ENCODE measurements around the gene COQ8B. TPM values are rescaled to one million over a fixed set of nuclear protein-coding genes. Genes with fewer than 3 reads are reported as not detected.

COQ8B gene
- total RNA-seq, result 31.9 and 32.4 TPM in 2 replicates

GRCh38 chr19:40716482-40717324, at the start of gene COQ8B, which contains the start of gene ITPKC:
COQ8B (minus strand) TSS chr19:40716886; CDS start chr19:40714632, 2,254 bp downstream.
ITPKC (plus strand) TSS chr19:40717112; CDS start chr19:40717136, 24 bp downstream.

GRCh38 chr19:40750874-40751537, 34.3 kb upstream of the COQ8B start, which contains the start of gene SNRPA:
SNRPA (plus strand) TSS chr19:40751203; CDS start chr19:40751409, 206 bp downstream.

GRCh38 chr19:40750058-40750873, 33.6 kb upstream of the COQ8B start, which contains the start of gene ACTMAP:
ACTMAP (minus strand) TSS chr19:40750477; CDS start chr19:40749803, 674 bp downstream.

GRCh38 chr19:40690050-40690692, 26.5 kb downstream of the COQ8B start, which contains the start of gene NUMBL:
NUMBL (minus strand) TSS chr19:40690651; CDS start chr19:40690483, 168 bp downstream.

Other genes starting within 250 kb of the COQ8B start
- 4.4 and 7.4 TPM in 2 replicates for gene SPTBN4, start 249.9 kb downstream of the COQ8B start, total RNA-seq
- 32.9 and 34.4 TPM in 2 replicates for gene SHKBP1, start 140.0 kb downstream of the COQ8B start, total RNA-seq
- gene LTBP4, start 115.5 kb downstream of the COQ8B start, total RNA-seq, result 25.6 and 38.9 TPM in 2 replicates
- gene NUMBL, start 26.2 kb downstream of the COQ8B start, total RNA-seq, result 29.7 and 42.2 TPM in 2 replicates
- 16.5 and 20.7 TPM in 2 replicates for gene ITPKC, start 226 bp upstream of the COQ8B start, total RNA-seq
- 0.77 and 1.1 TPM in 2 replicates for gene ACTMAP, start 33.6 kb upstream of the COQ8B start, total RNA-seq
- 36.0 and 39.5 TPM in 2 replicates for gene SNRPA, start 34.3 kb upstream of the COQ8B start, total RNA-seq
- 0.22 and 0.62 TPM in 2 replicates for gene MIA, start 58.6 kb upstream of the COQ8B start, total RNA-seq
- gene RAB4B, start 61.4 kb upstream of the COQ8B start, total RNA-seq, result 9.7 and 13.2 TPM in 2 replicates
- 116 and 117 TPM in 2 replicates for gene EGLN2, start 82.3 kb upstream of the COQ8B start, total RNA-seq
- gene CYP2A6, start 133.6 kb upstream of the COQ8B start, total RNA-seq, result not detected in 2 replicates
- gene CYP2A7, start 165.3 kb upstream of the COQ8B start, total RNA-seq, result not detected in 2 replicates